Stomach (tissue), 4 donors: ENCODE results near the gene ZNF629.

ENCODE experiments used
- POLR2A ChIP-seq, 4 donors: fragments of 450-650 bp; IDR thresholded peaks; one replicate each; pipeline ENCODE4 v1.6.1; 2016; ENCODE audit warnings: antibody characterized with exemption in 4 of 4, control low read depth in 2 of 4, mild to moderate bottlenecking in 1 of 4, moderate library complexity in 1 of 4
- POLR2AphosphoS5 ChIP-seq, 3 donors: sonication (generic); formaldehyde crosslinking; IDR thresholded peaks; one replicate each; pipeline ENCODE4 v1.6.1; 2016; ENCODE audit warnings: antibody characterized with exemption in 3 of 3
- TF ChIP-seq, protein P1 (sequence below), 7 experiments: fragments of 450-650 bp in 4 of 7; fragments of 200-600 bp in 3 of 7; sonication (generic) in 3 of 7; IDR thresholded peaks; one replicate each; pipeline ENCODE4 v1.5.1; 2016 to 2019; ENCODE audit warnings: antibody characterized with exemption in 7 of 7, control low read depth in 2 of 7, mild to moderate bottlenecking in 1 of 7

DNA sequence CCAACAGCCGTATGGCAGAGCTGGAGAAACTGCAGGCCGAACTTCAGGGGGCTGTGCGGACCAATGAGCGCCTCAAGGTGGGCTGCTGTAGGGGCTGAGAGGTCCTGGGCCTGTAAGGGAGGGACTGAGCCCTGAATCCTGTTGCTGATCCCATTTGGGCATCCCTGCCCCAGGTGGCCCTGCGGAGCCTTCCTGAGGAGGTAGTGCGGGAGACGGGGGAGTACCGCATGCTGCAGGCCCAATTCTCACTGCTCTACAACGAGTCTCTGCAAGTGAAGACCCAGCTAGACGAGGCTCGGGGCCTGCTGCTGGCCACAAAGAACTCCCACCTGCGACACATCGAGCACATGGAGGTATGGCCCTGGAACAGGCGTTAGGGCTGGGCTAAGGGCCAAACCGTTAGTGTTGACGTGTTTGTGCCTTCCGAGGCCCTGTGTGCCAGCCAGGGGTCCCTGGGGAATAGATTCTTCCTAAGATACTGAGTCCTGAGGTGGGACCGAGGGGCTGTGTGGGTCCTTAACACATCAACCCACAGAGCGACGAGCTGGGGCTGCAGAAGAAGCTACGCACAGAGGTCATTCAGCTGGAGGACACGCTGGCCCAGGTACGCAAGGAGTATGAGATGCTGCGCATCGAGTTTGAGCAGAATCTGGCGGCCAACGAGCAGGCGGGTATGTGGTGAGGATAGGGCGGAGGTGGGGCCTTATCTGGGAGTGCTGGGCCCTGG lies 20.6 kb downstream of the ZNF629 start:
- no peak for TF ChIP-seq POLR2AphosphoS5 (IDR thresholded peaks at IDR 0.05)
- TF ChIP-seq, protein P1, sequence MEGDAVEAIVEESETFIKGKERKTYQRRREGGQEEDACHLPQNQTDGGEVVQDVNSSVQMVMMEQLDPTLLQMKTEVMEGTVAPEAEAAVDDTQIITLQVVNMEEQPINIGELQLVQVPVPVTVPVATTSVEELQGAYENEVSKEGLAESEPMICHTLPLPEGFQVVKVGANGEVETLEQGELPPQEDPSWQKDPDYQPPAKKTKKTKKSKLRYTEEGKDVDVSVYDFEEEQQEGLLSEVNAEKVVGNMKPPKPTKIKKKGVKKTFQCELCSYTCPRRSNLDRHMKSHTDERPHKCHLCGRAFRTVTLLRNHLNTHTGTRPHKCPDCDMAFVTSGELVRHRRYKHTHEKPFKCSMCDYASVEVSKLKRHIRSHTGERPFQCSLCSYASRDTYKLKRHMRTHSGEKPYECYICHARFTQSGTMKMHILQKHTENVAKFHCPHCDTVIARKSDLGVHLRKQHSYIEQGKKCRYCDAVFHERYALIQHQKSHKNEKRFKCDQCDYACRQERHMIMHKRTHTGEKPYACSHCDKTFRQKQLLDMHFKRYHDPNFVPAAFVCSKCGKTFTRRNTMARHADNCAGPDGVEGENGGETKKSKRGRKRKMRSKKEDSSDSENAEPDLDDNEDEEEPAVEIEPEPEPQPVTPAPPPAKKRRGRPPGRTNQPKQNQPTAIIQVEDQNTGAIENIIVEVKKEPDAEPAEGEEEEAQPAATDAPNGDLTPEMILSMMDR (IDR thresholded peaks at IDR 0.05): no peak
- TF ChIP-seq POLR2A (IDR thresholded peaks at IDR 0.05): no peak
